ENCODE measurements around the gene FBLN1. TPM values are rescaled to one million over a fixed set of nuclear protein-coding genes. Genes with fewer than 3 reads are reported as not detected.

Gene FBLN1
- total RNA-seq, 1 donor from 2014 or later = 307 TPM

DNA sequence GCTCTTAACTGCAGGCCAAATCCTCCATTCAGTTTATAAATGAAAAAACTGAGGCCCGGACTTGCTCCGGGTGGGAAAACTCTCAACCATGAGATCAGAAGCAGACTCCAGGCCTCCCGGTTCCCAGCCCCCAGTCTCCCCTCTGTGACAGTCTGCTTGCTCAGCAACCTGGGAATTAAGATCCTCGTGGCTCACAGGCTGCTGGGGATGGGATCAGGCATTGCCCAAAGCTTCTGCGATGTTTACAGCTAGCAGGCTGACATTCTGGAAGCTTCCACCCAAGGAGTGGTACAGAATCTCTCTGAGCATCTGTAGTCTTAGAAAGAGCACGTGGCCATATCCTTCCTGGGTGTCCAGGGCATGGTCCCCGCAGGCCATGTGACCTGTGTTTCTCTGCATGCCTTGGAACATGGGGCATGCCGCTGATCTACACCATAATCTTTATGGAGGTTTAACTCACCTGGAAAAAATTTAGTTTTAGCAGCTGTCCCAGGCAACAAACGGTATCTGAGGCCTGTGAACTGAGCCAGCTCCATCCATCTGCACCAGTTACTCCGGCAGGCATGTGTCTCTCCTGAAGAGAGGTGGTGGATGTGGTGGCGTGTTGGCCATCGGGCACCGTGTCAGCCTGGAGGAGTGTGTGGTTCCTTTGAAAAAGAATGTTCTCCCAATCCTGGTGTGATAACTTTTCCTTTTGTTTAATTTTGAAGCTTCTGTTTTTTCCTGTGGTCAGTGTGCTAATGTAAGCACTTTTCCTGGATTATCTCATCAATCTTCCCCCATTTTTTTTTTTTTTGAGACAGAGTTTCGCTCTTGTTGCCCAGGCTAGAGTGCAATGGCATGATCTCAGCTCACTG is 7.9 kb downstream of the FBLN1 start:
- Histone ChIP-seq H3K4me1 (peaks cover 9% of the 10 kb centered on the region), H3K9me3 (no peaks in the 10 kb centered on the region), H3K36me3 (no peaks in the 10 kb centered on the region), H3K27ac (peak overlapping the region; percentile 36), H3K4me3 (no peak overlapping the region), H3K27me3 (ENCODE audit: low read depth) (peaks cover 8% of the 10 kb centered on the region)
- TF ChIP-seq, protein P1, sequence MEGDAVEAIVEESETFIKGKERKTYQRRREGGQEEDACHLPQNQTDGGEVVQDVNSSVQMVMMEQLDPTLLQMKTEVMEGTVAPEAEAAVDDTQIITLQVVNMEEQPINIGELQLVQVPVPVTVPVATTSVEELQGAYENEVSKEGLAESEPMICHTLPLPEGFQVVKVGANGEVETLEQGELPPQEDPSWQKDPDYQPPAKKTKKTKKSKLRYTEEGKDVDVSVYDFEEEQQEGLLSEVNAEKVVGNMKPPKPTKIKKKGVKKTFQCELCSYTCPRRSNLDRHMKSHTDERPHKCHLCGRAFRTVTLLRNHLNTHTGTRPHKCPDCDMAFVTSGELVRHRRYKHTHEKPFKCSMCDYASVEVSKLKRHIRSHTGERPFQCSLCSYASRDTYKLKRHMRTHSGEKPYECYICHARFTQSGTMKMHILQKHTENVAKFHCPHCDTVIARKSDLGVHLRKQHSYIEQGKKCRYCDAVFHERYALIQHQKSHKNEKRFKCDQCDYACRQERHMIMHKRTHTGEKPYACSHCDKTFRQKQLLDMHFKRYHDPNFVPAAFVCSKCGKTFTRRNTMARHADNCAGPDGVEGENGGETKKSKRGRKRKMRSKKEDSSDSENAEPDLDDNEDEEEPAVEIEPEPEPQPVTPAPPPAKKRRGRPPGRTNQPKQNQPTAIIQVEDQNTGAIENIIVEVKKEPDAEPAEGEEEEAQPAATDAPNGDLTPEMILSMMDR (IDR thresholded peaks at IDR 0.05) = no peak
- ATAC-seq = no peak
- intact Hi-C loops (cut with DNase I) = no loop called here
- DNase-seq = no peak

DNA sequence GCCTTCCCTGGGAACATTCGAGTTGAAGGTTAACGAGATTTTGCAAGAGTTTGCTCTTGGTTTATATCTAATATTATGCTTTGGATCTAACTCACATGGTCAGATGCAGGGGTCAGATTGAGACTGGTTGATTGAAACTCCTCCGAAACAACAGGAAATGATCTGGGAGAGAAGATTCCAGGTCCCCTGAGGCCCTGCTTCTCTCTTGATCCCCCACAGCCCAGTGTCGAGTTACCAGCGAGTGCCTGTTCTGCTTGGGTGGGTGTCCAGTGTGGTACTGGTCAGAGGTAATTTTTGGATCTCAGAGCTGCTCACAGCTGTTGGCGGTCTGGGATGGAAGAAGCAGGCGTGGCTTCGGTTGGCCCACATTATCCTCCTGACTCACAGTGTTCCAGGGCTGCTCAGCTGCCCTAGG is 9.2 kb downstream of the FBLN1 start:
- H3K4me3 ChIP-seq = no peak overlapping the region
- DNase-seq (no peak), ATAC-seq (peak; percentile 56 to 69)
- no peaks in the 10 kb centered on the region for H3K9me3 ChIP-seq
- intact Hi-C loops (cut with DNase I) = no loop called here
- H3K4me1 ChIP-seq = peaks cover 11% of the 10 kb centered on the region
- no peak overlapping the region for H3K27ac ChIP-seq
- TF ChIP-seq, protein P1 (IDR thresholded peaks at IDR 0.05) = no peak
- no peaks in the 10 kb centered on the region for H3K36me3 ChIP-seq
- peaks cover under 1% of the 10 kb centered on the region for H3K27me3 ChIP-seq (ENCODE audit: low read depth)

- intact Hi-C loops (cut with DNase I) = no loop called here
- Histone ChIP-seq H3K36me3 (no peaks in the 10 kb centered on the region), H3K4me1 (peaks cover 15% of the 10 kb centered on the region), H3K27me3 (ENCODE audit: low read depth) (peaks cover 5% of the 10 kb centered on the region), H3K4me3 (no peak overlapping the region), H3K27ac (peak overlapping the region; percentile 14), H3K9me3 (no peaks in the 10 kb centered on the region)
- TF ChIP-seq, protein P1 (IDR thresholded peaks at IDR 0.05) = no peak
- ATAC-seq (no peak), DNase-seq (no peak)
These were observed 9.7 kb downstream of the FBLN1 start for GRCh38 chr22:45512363-45512762.

- no peak for DNase-seq
- TF ChIP-seq, protein P1 (IDR thresholded peaks at IDR 0.05) = no peak
- Histone ChIP-seq H3K27me3 (ENCODE audit: low read depth) (peaks cover 8% of the 10 kb centered on the region), H3K4me3 (no peak overlapping the region), H3K9me3 (no peaks in the 10 kb centered on the region), H3K4me1 (peaks cover 15% of the 10 kb centered on the region), H3K36me3 (no peaks in the 10 kb centered on the region), H3K27ac (peak overlapping the region; percentile 41)
- intact Hi-C loops (cut with DNase I) = no loop called here
- ATAC-seq = no peak
These were observed 13.0 kb downstream of the FBLN1 start for GRCh38 chr22:45515676-45516075.

DNA sequence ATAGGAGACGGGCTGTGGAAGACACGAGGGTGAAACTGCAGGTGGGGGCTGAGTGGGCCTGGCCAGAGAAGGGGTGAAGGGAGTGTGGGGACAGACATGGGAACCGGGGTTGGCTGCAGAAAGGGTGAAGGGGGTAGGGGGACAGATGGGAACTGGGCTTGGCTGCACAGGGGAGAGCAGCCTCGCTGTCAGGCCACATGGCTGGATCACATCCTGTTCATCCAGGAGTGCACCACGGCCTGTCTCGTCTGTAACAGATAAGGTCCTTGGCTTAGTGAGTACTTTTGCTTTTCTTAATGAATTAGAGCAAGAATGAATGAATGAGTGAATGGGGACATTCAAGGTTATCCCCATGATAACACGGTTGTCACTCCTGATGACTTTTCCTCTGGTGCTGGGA is 13.5 kb downstream of the FBLN1 start:
- peaks cover 8% of the 10 kb centered on the region for H3K27me3 ChIP-seq (ENCODE audit: low read depth)
- H3K36me3 ChIP-seq = no peaks in the 10 kb centered on the region
- no peak overlapping the region for H3K4me3 ChIP-seq
- ATAC-seq (no peak), DNase-seq (no peak)
- intact Hi-C loops (cut with DNase I) = no loop called here
- no peaks in the 10 kb centered on the region for H3K9me3 ChIP-seq
- H3K27ac ChIP-seq = peak overlapping the region; percentile 61
- TF ChIP-seq, protein P1 (IDR thresholded peaks at IDR 0.05) = no peak
- H3K4me1 ChIP-seq = peaks cover 15% of the 10 kb centered on the region
